NB4 (cell line): Measurements from ENCODE around the gene CATSPER3.

Experiments used
- CTCF ChIP-seq: IDR thresholded peaks from one replicate; pipeline ENCODE4 v1.5.1; 2012; ENCODE audit warnings: low read depth, low read length
- MYC ChIP-seq: IDR thresholded peaks from 2 replicates; pipeline ENCODE4 v1.6.1; 2011; ENCODE audit warnings: low read depth, low read length
- POLR2A ChIP-seq: IDR thresholded peaks from 2 replicates; pipeline ENCODE4 v1.6.1; 2011; ENCODE audit warnings: mild to moderate bottlenecking; ENCODE audit not compliant: insufficient read length; ENCODE audit errors: extremely low read depth

- no peak for TF ChIP-seq POLR2A
- no peak for TF ChIP-seq MYC
- no peak for TF ChIP-seq CTCF
Measured at GRCh38 chr5:134967607-134968006, at the start of gene CATSPER3.
